ENCODE data around the gene GZMB.
"Not testable (repeated sequence)": the region's sequence is repeated elsewhere in the genome, so short reads cannot be mapped to it uniquely, and the experiment has no call there.

GZMB gene

DNA sequence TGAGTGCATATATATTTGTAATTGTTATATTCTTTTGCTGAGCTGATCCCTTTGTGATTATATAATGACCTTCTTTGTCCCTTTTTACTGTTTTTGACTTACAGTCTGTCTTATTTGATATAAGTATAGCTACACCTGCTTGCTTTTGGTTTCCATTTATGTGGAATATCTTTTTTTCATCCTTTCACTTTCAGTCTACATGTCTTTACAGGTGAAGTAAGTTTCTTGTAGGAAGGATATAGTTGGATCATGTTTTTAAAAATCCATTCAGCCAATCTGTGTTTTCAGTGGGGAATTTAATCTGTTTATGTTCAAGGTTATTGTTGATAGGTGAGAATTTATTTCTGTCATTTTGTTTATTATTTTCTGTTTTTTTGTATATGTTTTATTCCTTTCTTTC lies 36.6 kb downstream of the GZMB start:
- H3K36me3 Mint-ChIP-seq (ENCODE audit: low read depth) = no peaks in the 10 kb centered on the region
- H3K27ac Mint-ChIP-seq = no peak overlapping the region
- no peaks in the 10 kb centered on the region for H3K27me3 Mint-ChIP-seq (ENCODE audit: low read depth)
- TF ChIP-seq, protein P1, sequence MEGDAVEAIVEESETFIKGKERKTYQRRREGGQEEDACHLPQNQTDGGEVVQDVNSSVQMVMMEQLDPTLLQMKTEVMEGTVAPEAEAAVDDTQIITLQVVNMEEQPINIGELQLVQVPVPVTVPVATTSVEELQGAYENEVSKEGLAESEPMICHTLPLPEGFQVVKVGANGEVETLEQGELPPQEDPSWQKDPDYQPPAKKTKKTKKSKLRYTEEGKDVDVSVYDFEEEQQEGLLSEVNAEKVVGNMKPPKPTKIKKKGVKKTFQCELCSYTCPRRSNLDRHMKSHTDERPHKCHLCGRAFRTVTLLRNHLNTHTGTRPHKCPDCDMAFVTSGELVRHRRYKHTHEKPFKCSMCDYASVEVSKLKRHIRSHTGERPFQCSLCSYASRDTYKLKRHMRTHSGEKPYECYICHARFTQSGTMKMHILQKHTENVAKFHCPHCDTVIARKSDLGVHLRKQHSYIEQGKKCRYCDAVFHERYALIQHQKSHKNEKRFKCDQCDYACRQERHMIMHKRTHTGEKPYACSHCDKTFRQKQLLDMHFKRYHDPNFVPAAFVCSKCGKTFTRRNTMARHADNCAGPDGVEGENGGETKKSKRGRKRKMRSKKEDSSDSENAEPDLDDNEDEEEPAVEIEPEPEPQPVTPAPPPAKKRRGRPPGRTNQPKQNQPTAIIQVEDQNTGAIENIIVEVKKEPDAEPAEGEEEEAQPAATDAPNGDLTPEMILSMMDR (IDR thresholded peaks at IDR 0.05; ENCODE audit: unreplicated experiment in 3 of 3) = no peak
- peaks cover 37% of the 10 kb centered on the region for H3K9me3 Mint-ChIP-seq
- no peak overlapping the region for H3K4me3 Mint-ChIP-seq
- H3K4me1 Mint-ChIP-seq = no peaks in the 10 kb centered on the region

DNA sequence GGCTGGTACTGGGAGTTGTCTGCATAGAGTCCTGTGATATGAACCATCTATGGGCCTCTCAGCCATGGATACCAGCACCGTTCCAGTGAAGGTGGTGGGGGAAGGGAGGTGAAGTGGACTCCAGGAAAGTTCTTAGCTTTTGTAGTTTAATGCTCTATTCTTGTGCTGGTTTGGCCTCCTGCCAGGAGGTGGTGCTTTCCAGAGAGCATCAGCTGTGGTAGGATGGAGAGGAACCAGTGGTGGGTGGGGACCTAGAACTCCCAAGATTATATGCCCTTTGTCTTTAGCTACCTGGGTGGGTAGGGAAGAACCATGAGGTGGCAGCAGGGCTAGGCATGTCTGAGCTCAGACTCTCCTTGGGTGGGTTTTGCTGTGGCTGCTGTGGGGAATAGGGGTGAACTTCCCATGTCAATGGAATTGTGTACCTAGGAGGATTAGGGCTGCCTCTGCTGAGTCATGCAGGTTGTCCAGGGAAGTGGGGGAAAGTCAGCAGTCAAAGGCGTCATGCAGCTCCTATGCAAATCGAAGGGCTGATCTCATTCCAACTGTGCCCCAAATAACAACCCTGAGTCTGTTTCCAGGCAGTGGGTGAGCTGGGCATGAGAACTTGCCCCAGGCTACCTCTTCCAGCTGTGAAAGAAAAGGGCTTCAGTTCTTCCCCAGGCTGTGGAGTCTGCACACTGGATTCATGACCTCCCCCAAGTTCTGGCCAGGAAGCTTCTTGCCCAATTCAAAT lies 38.7 kb downstream of the GZMB start:
- Mint-ChIP-seq H3K9me3 (peaks cover 40% of the 10 kb centered on the region), H3K27ac (no peak overlapping the region)

DNA sequence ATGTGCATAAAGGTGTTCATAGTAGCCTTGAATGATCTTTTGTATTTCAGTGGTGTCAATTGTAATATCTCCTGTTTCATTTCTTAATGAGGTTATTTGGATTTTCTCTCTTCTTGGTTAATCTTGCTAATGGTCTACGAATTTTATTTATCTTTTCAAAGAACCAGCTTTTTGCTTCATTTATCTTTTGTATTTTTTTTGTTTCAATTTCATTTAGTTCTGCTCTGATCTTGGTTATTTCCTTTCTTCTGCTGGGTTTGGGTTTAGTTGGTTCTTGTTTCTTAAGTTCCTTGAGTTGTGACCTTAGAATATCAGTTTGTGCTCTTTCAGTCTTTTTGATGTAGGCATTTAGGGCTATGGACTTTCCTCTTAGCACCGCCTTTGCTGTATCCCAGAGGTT lies 43.0 kb downstream of the GZMB start:
- not testable (repeated sequence) for H3K4me3 Mint-ChIP-seq; H3K27me3 Mint-ChIP-seq (ENCODE audit: low read depth); H3K36me3 Mint-ChIP-seq (ENCODE audit: low read depth); H3K27ac Mint-ChIP-seq; H3K4me1 Mint-ChIP-seq
- peaks cover 35% of the 10 kb centered on the region for H3K9me3 Mint-ChIP-seq

More for the DNA sequence above, 38.7 kb downstream of the GZMB start:
- no peaks in the 10 kb centered on the region for H3K27me3 Mint-ChIP-seq (ENCODE audit: low read depth)
- no peaks in the 10 kb centered on the region for H3K36me3 Mint-ChIP-seq (ENCODE audit: low read depth)
- no peak overlapping the region for H3K4me3 Mint-ChIP-seq
- H3K4me1 Mint-ChIP-seq = no peaks in the 10 kb centered on the region
- TF ChIP-seq, protein P1 (IDR thresholded peaks at IDR 0.05; ENCODE audit: unreplicated experiment in 3 of 3) = no peak

GRCh38 chr14:24584402-24584801 lies 49.6 kb downstream of the GZMB start:
- peaks cover 24% of the 10 kb centered on the region for H3K9me3 Mint-ChIP-seq
- H3K4me1 Mint-ChIP-seq, H3K27ac Mint-ChIP-seq: not testable (repeated sequence)

More at GRCh38 chr14:24584402-24584801, 49.6 kb downstream of the GZMB start:
- not testable (repeated sequence) for H3K27me3 Mint-ChIP-seq (ENCODE audit: low read depth); H3K36me3 Mint-ChIP-seq (ENCODE audit: low read depth); H3K4me3 Mint-ChIP-seq

All from nephron (organoid).